Gastrocnemius medialis (tissue), 4 donors: ENCODE data around the gene PCDH8. TPM values are rescaled to one million over a fixed set of nuclear protein-coding genes. Genes with fewer than 3 reads are reported as not detected.

Experiments used
- ATAC-seq, 2 donors: fragments of 150-250 bp; one replicate each; pipeline ENCODE4 v1.9.1; 2016
- DNase-seq, 2 donors: peaks; one replicate each; pipeline ENCODE4 v3.0.0-alpha.2; 2019
- H3K27ac ChIP-seq, 4 donors: fragments of 200-600 bp; sonication (generic); 1 replicate in 1 of 4; 2 replicates in 3 of 4; pipeline ENCODE4 v1.5.1; 2016 to 2018; ENCODE audit warnings: mild to moderate bottlenecking in 2 of 4, moderate library complexity in 1 of 4
- H3K27me3 ChIP-seq, 3 donors: fragments of 200-600 bp; sonication (generic) in 2 of 3; 1 replicate in 1 of 3; 2 replicates in 2 of 3; pipeline versions ENCODE4 v1.5.1 to v1.6.0; 2016 to 2019; ENCODE audit warnings: mild to moderate bottlenecking in 1 of 3, moderate library complexity in 1 of 3
- H3K36me3 ChIP-seq, 2 donors: fragments of 200-600 bp; sonication (generic) in 1 of 2; one replicate each; pipeline ENCODE4 v1.5.1; 2017 to 2018
- H3K4me1 ChIP-seq, 2 donors: fragments of 200-600 bp; sonication (generic) in 1 of 2; one replicate each; pipeline ENCODE4 v1.5.1; 2016 to 2017; ENCODE audit warnings: mild to moderate bottlenecking in 2 of 2
- H3K4me3 ChIP-seq, 4 donors: fragments of 200-600 bp; sonication (generic) in 3 of 4; 1 replicate in 1 of 4; 2 replicates in 3 of 4; pipeline ENCODE4 v1.5.1; 2016 to 2019; ENCODE audit warnings: mild to moderate bottlenecking in 2 of 4
- H3K9me3 ChIP-seq, 3 donors: fragments of 200-600 bp; sonication (generic) in 2 of 3; 1 replicate in 1 of 3; 2 replicates in 2 of 3; pipeline ENCODE4 v1.5.1; 2016 to 2019
- CTCF ChIP-seq, 5 experiments: fragments of 450-650 bp in 3 of 5; fragments of 200-600 bp in 2 of 5; sonication (generic) in 2 of 5; IDR thresholded peaks in 4 of 5; conservative IDR thresholded peaks in 1 of 5; 1 replicate in 4 of 5; 2 replicates in 1 of 5; pipeline ENCODE4 v1.5.1; 2016 to 2019; ENCODE audit warnings: antibody characterized with exemption in 5 of 5, mild to moderate bottlenecking in 3 of 5, moderate library complexity in 3 of 5
- POLR2A ChIP-seq, 2 donors: fragments of 450-650 bp; IDR thresholded peaks; one replicate each; pipeline ENCODE4 v1.6.1; 2017; ENCODE audit warnings: antibody characterized with exemption in 2 of 2, mild to moderate bottlenecking in 2 of 2, moderate library complexity in 2 of 2
- in situ Hi-C, 4 donors: fragments of 200-750 bp; cut with MboI; loops; one replicate each; pipeline versions ENCODE4 v1.15.0 to v1.8.0; 2017; ENCODE audit warnings: low sequenced_read_pairs in 4 of 4
- intact Hi-C: fragments of 100-400 bp; cut with DNase I; formaldehyde crosslinking; loops from one replicate; pipeline ENCODE4 v1.15.1; 2023; ENCODE audit warnings: low total_unique reads
- total RNA-seq, 4 donors: library from RNA; depleted of rRNA; stranded (reverse); fragments of >200 nt; gene quantifications; one replicate each; pipeline versions ENCODE4 v1.1.0 to v1.2.3, GENCODE V29; 2016

PCDH8 gene
- total RNA-seq, 4 donors from 2014 or later = 0.39 TPM; not detected in 3

GRCh38 chr13:52806029-52806428, 42.4 kb downstream of the PCDH8 start:
- Histone ChIP-seq H3K27ac (no peak overlapping the region), H3K9me3 (no peaks in the 10 kb centered on the region), H3K36me3 (no peaks in the 10 kb centered on the region), H3K4me1 (no peaks in the 10 kb centered on the region), H3K27me3 (no peaks in the 10 kb centered on the region), H3K4me3 (no peak overlapping the region)
- no peak for DNase-seq
- intact Hi-C loops (no loop called here), in situ Hi-C loops (no loop called here)
- TF ChIP-seq CTCF (IDR thresholded peaks at IDR 0.05 in 4 of 5, conservative IDR thresholded peaks at IDR 0.05 in 1 of 5) (no peak), POLR2A (IDR thresholded peaks at IDR 0.05) (no peak)
- ATAC-seq = no peak

GRCh38 chr13:52804202-52804641, 44.2 kb downstream of the PCDH8 start:
- no peak for DNase-seq
- intact Hi-C loops (no loop called here), in situ Hi-C loops (no loop called here)
- ATAC-seq = no peak
- Histone ChIP-seq H3K36me3 (no peaks in the 10 kb centered on the region), H3K9me3 (no peaks in the 10 kb centered on the region), H3K27me3 (no peaks in the 10 kb centered on the region), H3K4me1 (no peaks in the 10 kb centered on the region), H3K27ac (no peak overlapping the region), H3K4me3 (no peak overlapping the region)
- no peak for TF ChIP-seq CTCF (IDR thresholded peaks at IDR 0.05 in 4 of 5, conservative IDR thresholded peaks at IDR 0.05 in 1 of 5)
- no peak for TF ChIP-seq POLR2A (IDR thresholded peaks at IDR 0.05)

- in situ Hi-C loops = no loop called here
- DNase-seq (no peak), ATAC-seq (no peak)
- no peak overlapping the region for H3K27ac ChIP-seq
- intact Hi-C loops = no loop called here
- H3K9me3 ChIP-seq = no peaks in the 10 kb centered on the region
- H3K36me3 ChIP-seq = no peaks in the 10 kb centered on the region
- H3K4me1 ChIP-seq = no peaks in the 10 kb centered on the region
- no peak for TF ChIP-seq CTCF (IDR thresholded peaks at IDR 0.05 in 4 of 5, conservative IDR thresholded peaks at IDR 0.05 in 1 of 5)
- no peak for TF ChIP-seq POLR2A (IDR thresholded peaks at IDR 0.05)
- H3K4me3 ChIP-seq = no peak overlapping the region
- H3K27me3 ChIP-seq = no peaks in the 10 kb centered on the region
Measured at GRCh38 chr13:52800856-52801255, 47.6 kb downstream of the PCDH8 start.

GRCh38 chr13:52798770-52799430, 49.5 kb downstream of the PCDH8 start:
- no peak for TF ChIP-seq POLR2A (IDR thresholded peaks at IDR 0.05)
- TF ChIP-seq CTCF (IDR thresholded peaks at IDR 0.05 in 4 of 5, conservative IDR thresholded peaks at IDR 0.05 in 1 of 5) = no peak
- intact Hi-C loops = no loop called here
- no peak overlapping the region for H3K27ac ChIP-seq
- H3K36me3 ChIP-seq = no peaks in the 10 kb centered on the region
- no peaks in the 10 kb centered on the region for H3K4me1 ChIP-seq
- H3K27me3 ChIP-seq = no peaks in the 10 kb centered on the region
- DNase-seq = no peak
- no peak for ATAC-seq
- in situ Hi-C loops = no loop called here
- no peaks in the 10 kb centered on the region for H3K9me3 ChIP-seq
- H3K4me3 ChIP-seq = no peak overlapping the region

GRCh38 chr13:52797176-52797575, 51.3 kb downstream of the PCDH8 start:
- no peaks in the 10 kb centered on the region for H3K27me3 ChIP-seq
- no peak for ATAC-seq
- no peak overlapping the region for H3K4me3 ChIP-seq
- TF ChIP-seq POLR2A (IDR thresholded peaks at IDR 0.05) (no peak), CTCF (IDR thresholded peaks at IDR 0.05 in 4 of 5, conservative IDR thresholded peaks at IDR 0.05 in 1 of 5) (no peak)
- no peaks in the 10 kb centered on the region for H3K9me3 ChIP-seq
- intact Hi-C loops = no loop called here
- no peak for DNase-seq
- no peak overlapping the region for H3K27ac ChIP-seq
- in situ Hi-C loops = no loop called here
- no peaks in the 10 kb centered on the region for H3K4me1 ChIP-seq
- no peaks in the 10 kb centered on the region for H3K36me3 ChIP-seq
